HG02678 (cell line): Measurements from ENCODE around the gene DPM3.
A peak's percentile ranks its signal among the peaks of the same experiment; 100 is the strongest.
"Not testable (repeated sequence)": the region's sequence is repeated elsewhere in the genome, so short reads cannot be mapped to it uniquely, and the experiment has no call there.

ENCODE experiments used
- ATAC-seq: cut with Tn5 transposase; IDR thresholded peaks from one replicate; pipeline ENCODE4 v1.9.1; 2021; ENCODE audit warnings: mild to moderate bottlenecking, moderate library complexity; ENCODE audit not compliant: unreplicated experiment

Gene DPM3

GRCh38 chr1:155139895-155140629 lies at the start of gene DPM3:
Gene DPM3 (minus strand): TSS chr1:155140531. CDS start chr1:155140240, 291 bp downstream.
- ATAC-seq, result peak; percentile 71

- ATAC-seq, result not testable (repeated sequence)
These were observed 49.6 kb upstream of the DPM3 start for GRCh38 chr1:155189926-155190325.

- ATAC-seq, result no peak
These were observed 47.9 kb upstream of the DPM3 start for GRCh38 chr1:155188268-155188667.

GRCh38 chr1:155187456-155187891 lies 47.1 kb upstream of the DPM3 start:
- no peak for ATAC-seq

- ATAC-seq, result no peak
These were observed 46.6 kb upstream of the DPM3 start for GRCh38 chr1:155186794-155187455.

- ATAC-seq, result no peak
These were observed 45.9 kb upstream of the DPM3 start for GRCh38 chr1:155186067-155186793.

- ATAC-seq, result peak; percentile 18
These were observed 45.4 kb upstream of the DPM3 start for GRCh38 chr1:155185783-155186066.

GRCh38 chr1:155184835-155185782 lies 44.8 kb upstream of the DPM3 start:
- peak; percentile 80 for ATAC-seq

GRCh38 chr1:155184351-155184811 lies 44.0 kb upstream of the DPM3 start:
- no peak for ATAC-seq

- ATAC-seq, result no peak
These were observed 43.5 kb upstream of the DPM3 start for GRCh38 chr1:155183775-155184221.

GRCh38 chr1:155182052-155182550 lies 41.8 kb upstream of the DPM3 start:
- no peak for ATAC-seq

GRCh38 chr1:155181371-155182051 lies 41.2 kb upstream of the DPM3 start:
- ATAC-seq, result no peak

GRCh38 chr1:155179112-155180031 lies 39.0 kb upstream of the DPM3 start:
- ATAC-seq, result no peak

GRCh38 chr1:155178441-155179111 lies 38.2 kb upstream of the DPM3 start:
- no peak for ATAC-seq

- ATAC-seq, result no peak
These were observed 37.6 kb upstream of the DPM3 start for GRCh38 chr1:155177918-155178281.

- ATAC-seq, result no peak
These were observed 37.0 kb upstream of the DPM3 start for GRCh38 chr1:155177192-155177917.

GRCh38 chr1:155176544-155177071 lies 36.3 kb upstream of the DPM3 start:
- ATAC-seq, result no peak
